Hippocampal formation (tissue), 2 donors: ENCODE measurements around the gene TUBGCP2.

Source experiments
- DNase-seq, 2 donors: peaks; one replicate each; lab custom pipeline; 2025; lab: John Stamatoyannopoulos, UW

Gene TUBGCP2

DNA sequence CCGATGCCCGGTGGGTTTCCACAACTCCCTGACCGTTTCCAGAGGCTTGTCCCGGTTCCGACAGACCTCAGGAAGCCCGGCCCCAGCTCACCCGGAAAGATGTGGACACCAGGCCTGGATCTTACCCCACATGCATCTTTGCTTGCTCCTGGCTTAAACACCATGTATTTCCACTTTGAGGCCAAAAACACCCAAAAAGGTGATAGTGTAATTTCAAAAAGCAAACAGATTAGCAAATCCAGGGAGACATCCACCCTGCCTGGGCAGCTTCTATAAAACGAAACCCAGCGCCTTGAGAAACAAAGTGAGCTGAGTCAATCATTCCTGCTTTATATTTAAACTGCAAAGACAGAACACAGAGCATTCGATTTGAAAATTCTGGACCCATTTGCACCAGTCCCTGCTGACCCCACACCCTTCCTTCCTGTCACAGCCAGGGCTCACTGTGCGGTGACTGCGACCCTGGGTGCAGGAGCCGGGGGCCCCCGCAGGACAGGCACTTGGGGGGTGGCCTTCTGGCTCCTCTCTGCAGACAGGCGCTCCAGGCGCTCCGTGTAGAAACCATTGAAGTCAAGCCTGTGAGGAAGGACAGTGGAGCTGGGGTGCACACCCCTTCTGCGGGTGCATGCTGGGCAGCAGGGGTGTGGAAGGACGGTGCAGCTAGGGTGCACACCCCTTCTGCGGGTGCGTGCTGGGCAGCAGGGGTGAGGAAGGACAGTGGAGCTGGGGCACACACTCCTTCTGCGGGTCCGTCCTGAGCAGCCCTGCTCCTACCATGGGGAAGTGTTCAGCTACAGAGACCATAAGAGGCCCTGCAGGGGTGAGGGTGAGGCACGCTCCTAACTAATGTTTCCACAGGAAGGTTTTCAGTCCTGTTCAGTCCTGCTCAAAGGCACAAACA is 29.1 kb downstream of the TUBGCP2 start:
- DNase-seq, result no peak

- DNase-seq, result peak in 1 of 2 donors; percentile 9
These were observed 30.0 kb downstream of the TUBGCP2 start for GRCh38 chr10:133278577-133279265.

GRCh38 chr10:133277993-133278576 is 30.6 kb downstream of the TUBGCP2 start:
- DNase-seq, result no peak

GRCh38 chr10:133277277-133277992 is 31.2 kb downstream of the TUBGCP2 start:
- DNase-seq, result no peak

- DNase-seq, result no peak
These were observed 32.1 kb downstream of the TUBGCP2 start, which contains the start of gene ADAM8 for GRCh38 chr10:133276435-133277201. TSS of gene ADAM8 (minus strand) at chr10:133276868. CDS start at chr10:133276817, 51 bp downstream.

DNA sequence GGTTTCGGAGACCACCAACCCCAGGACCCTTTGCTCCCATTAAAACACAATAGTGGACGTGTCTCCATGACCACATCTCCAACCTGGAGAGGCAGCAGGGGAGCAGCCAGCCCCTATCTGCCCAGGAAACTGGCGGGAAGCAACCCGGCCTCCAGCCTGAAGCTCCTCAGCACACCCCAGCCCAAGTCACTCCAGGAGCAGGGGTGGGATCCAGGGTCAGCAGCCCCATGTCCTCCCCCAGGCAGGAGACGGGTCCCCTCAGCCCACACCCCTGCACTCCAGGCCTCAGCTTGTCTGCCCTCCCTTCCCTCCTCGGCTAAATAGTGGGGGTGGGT is 32.6 kb downstream of the TUBGCP2 start:
- DNase-seq, result no peak

GRCh38 chr10:133275684-133276092 is 33.0 kb downstream of the TUBGCP2 start:
- DNase-seq, result no peak

- no peak for DNase-seq
These were observed 33.7 kb downstream of the TUBGCP2 start for GRCh38 chr10:133274751-133275683.

DNA sequence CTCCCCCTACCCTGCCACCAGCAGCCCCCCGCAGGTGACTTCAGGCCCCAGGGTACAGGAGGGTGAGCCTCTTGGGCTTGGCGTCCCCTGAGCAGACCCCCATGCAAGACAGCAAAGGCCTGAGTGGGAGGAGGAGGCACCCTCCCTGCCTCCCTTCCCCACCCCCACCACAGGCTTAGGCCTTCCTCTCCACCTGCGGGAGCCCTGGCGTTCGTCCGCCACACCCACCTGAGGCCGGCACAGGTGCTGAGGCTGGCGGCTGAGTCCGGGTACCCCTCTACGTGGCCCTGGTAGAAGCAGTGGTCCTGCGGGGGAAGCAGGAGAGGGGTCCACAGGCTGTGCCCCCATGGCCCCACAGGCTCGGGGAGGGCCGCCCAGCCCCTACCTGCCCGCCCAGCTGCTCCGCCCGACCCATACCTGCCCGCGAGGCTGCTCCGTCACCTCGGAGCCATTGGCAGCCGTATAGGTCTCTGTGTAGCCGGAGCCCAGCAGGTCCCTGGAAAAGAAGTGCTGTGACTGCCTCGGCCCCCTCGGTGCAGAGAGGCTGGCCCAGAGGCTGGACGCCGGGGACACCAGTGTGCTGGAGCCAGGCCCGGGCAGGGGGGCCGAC is 35.0 kb downstream of the TUBGCP2 start:
- DNase-seq, result no peak

- DNase-seq, result no peak
These were observed 35.7 kb downstream of the TUBGCP2 start for GRCh38 chr10:133272964-133273420.

DNA sequence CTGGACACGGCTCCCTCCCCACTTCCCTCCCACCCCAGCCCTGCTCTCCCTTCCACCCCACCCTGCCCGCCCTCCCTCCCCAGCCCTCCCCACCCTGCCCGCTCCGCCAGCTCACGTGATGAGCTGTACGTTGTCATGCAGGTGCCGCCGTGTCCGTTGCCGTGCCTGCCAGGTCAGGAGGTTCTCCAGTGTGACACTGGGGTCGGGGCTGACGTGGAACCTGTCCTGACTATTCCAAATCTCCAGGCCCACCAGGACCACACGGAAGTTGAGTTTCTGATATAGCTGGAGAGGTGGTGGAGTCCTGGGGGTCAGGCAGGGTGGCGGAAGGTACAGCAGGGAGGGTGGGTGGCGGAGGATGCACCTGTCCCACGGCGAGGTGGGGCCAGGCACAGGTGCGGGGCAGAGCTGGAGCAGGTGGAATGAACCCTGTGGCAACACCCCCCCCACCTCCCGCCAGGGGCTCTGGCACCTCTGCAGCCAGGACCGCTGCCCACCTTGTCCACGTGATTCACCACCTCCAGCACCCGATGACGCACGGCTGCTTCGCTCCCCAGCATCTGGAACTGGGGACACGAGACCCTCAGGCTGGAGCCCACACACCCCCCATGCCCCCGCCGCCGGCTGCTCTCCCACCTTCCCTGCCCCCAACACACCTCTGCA is 36.2 kb downstream of the TUBGCP2 start:
- no peak for DNase-seq

GRCh38 chr10:133271521-133272300 is 37.0 kb downstream of the TUBGCP2 start:
- DNase-seq, result no peak

DNA sequence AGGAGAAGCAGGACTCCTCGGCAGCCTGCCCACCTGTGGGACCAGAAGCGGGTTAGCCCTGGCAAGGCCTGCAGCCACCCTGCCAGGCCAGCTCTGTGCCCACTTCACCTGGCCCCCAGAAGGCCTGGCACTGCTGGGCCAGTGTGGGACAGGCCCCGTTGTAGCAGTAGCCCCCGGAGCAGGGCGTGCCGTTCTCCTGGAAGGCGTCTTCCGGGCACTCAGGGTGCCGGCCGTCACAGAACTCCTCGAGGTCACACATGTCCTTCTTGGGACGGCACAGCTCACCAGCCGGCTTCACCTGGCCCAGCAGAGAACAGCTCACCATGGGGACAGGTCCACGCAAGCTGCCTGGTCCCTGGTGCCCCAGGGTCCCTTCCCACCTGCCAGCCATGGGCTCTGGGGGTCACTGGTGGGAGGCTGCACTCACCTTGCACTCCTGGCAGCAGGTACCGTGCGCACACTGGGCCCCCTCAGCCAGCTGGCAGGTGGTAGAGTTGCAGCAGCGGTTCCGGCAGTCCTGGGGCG is 37.8 kb downstream of the TUBGCP2 start:
- DNase-seq, result no peak

DNA sequence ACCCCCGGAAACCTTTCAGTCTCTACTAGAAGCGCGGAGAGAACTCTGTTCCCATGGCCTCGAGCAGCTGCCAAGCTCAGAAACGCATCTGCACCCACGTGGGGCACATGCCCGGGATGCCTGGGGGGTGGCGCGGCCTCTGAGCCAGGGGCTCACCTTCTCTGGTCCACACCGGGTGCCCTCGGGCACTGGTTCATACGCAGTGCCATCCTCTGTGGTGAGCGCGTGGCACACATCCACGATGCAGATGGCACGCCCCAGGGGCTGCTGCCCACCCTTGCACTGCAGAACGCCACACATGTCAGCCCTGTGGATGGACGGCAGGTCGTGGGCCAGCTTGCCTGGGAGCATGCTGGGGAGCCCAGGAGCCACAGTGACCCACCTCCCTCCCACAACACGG is 38.5 kb downstream of the TUBGCP2 start:
- no peak for DNase-seq

- no peak for DNase-seq
These were observed 39.3 kb downstream of the TUBGCP2 start for GRCh38 chr10:133269367-133269766.

DNA sequence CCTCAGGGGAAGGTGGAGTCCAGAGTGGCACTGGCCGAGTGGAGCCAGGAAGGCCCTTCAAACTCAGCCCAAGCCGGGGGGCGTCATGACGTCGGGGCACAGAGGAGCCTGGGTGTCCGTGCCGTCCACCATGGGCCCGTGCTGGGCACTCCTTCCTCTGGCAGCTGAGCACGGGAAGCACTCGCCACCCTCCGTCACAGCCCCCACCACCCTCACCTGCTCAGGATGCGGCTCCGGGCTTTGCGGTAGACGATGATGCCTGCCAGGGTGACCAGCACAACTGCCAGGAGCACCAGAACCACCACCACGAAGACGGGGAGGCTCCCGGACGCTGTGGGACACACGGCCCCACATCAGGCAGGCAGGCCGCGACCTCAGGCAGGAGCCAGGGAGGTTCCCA is 40.1 kb downstream of the TUBGCP2 start:
- DNase-seq, result no peak

GRCh38 chr10:133267829-133268228 is 40.8 kb downstream of the TUBGCP2 start:
- no peak for DNase-seq

DNA sequence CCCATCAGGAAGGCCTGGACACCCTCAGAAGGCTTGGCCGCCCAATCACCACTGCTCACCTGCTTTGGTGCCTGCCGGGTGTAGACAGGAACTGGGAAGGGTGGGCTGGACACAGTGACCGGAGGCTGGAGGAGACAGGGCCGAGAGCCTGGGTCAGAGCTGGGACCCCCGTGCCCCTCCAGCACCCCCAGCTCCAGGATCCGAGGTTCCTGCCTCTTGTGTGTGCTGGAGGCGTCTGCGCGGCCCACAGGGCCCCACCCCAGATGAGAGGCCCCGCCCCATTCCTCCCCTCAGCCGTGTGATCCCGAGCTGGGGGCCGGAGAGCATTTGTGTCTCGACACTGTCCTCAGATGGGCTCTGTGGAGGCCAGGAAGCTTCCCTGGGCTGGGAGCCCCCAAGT is 41.4 kb downstream of the TUBGCP2 start:
- no peak for DNase-seq
